Effector memory CD8-positive, alpha-beta T cell (primary cell): Measurements from ENCODE around the gene JAKMIP1.
"Not testable (repeated sequence)": the region's sequence is repeated elsewhere in the genome, so short reads cannot be mapped to it uniquely, and the experiment has no call there.

Experiments used
- ATAC-seq: fragments of 150-1000 bp; cut with Tn5 transposase; replicated peaks from 2 replicates; pipeline ENCODE4 v1.10.0; 2021; ENCODE audit warnings: mild to moderate bottlenecking, moderate library complexity
- DNase-seq, 3 experiments: peaks; one replicate each; pipeline ENCODE4 v3.0.0; 2021
- H3K27ac Mint-ChIP-seq, 2 donors: one replicate each; pipeline ENCODE4 v1.8.0; 2022; ENCODE audit warnings: mild to moderate bottlenecking in 2 of 2, mixed read lengths in 2 of 2, moderate library complexity in 2 of 2
- H3K27me3 Mint-ChIP-seq, 2 donors: one replicate each; pipeline ENCODE4 v1.8.0; 2022; ENCODE audit warnings: mixed read lengths in 2 of 2
- H3K36me3 Mint-ChIP-seq: one replicate; pipeline ENCODE4 v1.8.0; 2022; ENCODE audit warnings: mild to moderate bottlenecking, moderate library complexity, mixed read lengths; ENCODE audit not compliant: insufficient read depth
- H3K4me1 Mint-ChIP-seq, 2 donors: one replicate each; pipeline ENCODE4 v1.8.0; 2022; ENCODE audit warnings: low read depth in 2 of 2, mixed read lengths in 2 of 2
- H3K4me3 Mint-ChIP-seq, 2 donors: one replicate each; pipeline ENCODE4 v1.8.0; 2022; ENCODE audit warnings: mild to moderate bottlenecking in 2 of 2, mixed read lengths in 2 of 2, moderate library complexity in 2 of 2
- H3K9me3 Mint-ChIP-seq, 2 donors: one replicate each; pipeline ENCODE4 v1.8.0; 2022; ENCODE audit warnings: mixed read lengths in 2 of 2

The JAKMIP1 gene

DNA sequence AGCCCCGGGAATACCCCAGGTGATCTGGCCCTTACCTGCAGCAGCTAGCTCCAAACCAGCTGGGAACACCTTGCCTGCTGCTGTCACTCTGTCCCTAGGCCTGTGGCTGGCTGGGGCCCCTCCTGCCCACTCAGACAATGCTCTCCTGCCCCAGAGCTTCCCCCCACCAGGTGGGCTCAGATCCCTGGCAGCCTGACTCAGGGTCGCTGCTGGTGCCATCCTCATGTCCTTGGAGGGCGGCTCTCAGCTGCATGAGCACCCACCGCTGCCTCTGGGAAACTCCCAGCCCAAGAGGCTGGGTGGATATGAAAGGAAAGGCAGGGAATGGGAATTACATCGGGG, 197.9 kb downstream of the JAKMIP1 start:
- no peak overlapping the region for H3K4me3 Mint-ChIP-seq
- no peak overlapping the region for H3K27ac Mint-ChIP-seq
- H3K4me1 Mint-ChIP-seq, result no peaks in the 10 kb centered on the region
- DNase-seq (no peak), ATAC-seq (no peak)
- no peaks in the 10 kb centered on the region for H3K27me3 Mint-ChIP-seq
- no peaks in the 10 kb centered on the region for H3K36me3 Mint-ChIP-seq
- H3K9me3 Mint-ChIP-seq, result no peaks in the 10 kb centered on the region

DNA sequence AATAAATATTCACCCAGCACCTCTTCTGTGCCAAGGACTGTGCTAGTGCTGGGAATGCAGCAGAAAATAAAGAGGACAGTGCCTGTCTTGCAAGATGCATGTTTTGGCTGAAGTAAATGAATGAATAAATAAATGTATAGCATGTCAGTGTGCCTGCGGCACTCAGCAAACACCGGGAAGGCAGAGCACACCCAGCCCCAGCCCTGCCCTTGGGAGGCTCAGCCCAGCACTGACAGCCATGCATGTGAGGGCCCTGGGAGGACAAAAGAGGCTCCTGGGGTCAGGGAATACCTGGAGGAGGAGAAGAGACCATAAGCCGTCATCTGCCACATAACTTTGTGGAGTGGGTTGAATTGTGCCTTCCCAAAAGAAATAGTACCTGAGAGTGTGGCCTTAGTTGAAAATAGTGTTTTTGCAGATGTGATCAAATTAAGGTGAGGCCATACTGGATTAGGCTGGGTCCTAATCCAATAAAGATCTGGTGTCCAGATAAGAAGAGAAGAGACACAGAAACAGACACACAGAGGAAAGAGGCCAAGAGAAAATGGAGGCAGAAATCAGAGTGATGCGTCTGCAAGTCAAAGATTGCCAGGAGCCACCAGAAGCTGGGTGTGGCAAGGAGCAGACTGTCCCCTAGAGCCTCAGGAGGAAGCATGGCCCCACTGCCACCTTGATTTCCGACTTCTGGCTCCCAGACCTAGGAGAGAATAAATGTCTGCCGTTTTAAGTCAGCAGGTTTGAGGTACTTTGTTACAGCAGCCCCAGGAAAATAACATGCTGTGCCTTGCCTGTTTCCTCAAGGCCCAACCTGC, 198.5 kb downstream of the JAKMIP1 start:
- ATAC-seq, result no peak

DNA sequence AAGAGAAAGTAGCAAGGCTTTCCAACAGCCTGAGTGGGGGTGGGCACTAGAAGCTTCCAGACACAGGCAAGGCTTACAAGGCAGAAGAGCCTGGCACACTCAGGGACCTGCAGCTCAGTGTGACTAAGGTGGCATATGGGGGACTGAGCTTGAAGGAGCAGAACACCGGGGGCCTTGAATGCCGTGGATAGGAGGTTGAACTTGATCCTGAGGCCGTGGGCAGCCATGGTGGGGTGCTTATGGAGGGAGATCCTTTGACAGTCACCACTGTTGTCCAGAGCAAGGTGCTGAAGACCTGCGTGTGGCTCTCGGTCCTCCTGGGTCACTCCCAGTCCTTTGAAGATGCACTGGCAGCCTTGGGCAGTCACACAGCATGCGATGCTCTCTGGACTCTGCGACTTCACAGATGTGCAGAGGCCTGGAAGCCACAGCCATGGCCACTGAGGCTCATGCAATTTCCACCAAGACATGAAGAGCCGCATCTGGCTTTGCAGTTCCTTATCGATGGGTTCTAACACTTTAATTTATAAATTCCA, 200.5 kb downstream of the JAKMIP1 start:
- Mint-ChIP-seq H3K4me3 (no peak overlapping the region), H3K36me3 (no peaks in the 10 kb centered on the region), H3K9me3 (no peaks in the 10 kb centered on the region), H3K27ac (no peak overlapping the region), H3K4me1 (peaks cover 0 to 4% of the 10 kb centered on the region in 2 donors), H3K27me3 (no peaks in the 10 kb centered on the region)
- DNase-seq (no peak), ATAC-seq (no peak)

More for the DNA sequence above, 198.5 kb downstream of the JAKMIP1 start:
- Mint-ChIP-seq H3K4me1 (no peaks in the 10 kb centered on the region), H3K36me3 (no peaks in the 10 kb centered on the region), H3K4me3 (no peak overlapping the region), H3K27ac (no peak overlapping the region), H3K9me3 (no peaks in the 10 kb centered on the region), H3K27me3 (no peaks in the 10 kb centered on the region)
- DNase-seq, result no peak

DNA sequence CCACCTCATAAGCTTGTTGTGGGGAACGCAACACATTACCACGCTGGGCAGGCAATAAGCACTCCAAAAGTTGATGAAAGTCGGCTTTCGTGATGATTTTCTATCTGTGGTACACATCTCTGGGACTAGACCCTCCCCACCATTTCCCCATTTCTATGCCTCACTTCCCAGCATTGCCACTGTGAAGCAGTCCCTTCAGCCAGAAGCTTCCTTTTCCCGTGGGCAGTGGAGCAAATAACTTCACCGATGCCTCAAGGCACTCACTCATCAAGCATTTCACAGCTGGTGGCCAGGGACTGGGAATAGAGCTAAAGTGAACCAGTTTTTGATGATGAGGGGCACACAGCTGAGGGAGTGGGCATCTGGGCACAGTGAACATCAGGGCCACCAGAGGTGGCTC, 201.0 kb downstream of the JAKMIP1 start:
- H3K27ac Mint-ChIP-seq, result no peak overlapping the region
- H3K36me3 Mint-ChIP-seq, result no peaks in the 10 kb centered on the region
- no peaks in the 10 kb centered on the region for H3K9me3 Mint-ChIP-seq
- H3K27me3 Mint-ChIP-seq, result no peaks in the 10 kb centered on the region
- no peak for DNase-seq
- H3K4me1 Mint-ChIP-seq, result peaks cover 0 to 4% of the 10 kb centered on the region in 2 donors
- no peak overlapping the region for H3K4me3 Mint-ChIP-seq
- ATAC-seq, result no peak

DNA sequence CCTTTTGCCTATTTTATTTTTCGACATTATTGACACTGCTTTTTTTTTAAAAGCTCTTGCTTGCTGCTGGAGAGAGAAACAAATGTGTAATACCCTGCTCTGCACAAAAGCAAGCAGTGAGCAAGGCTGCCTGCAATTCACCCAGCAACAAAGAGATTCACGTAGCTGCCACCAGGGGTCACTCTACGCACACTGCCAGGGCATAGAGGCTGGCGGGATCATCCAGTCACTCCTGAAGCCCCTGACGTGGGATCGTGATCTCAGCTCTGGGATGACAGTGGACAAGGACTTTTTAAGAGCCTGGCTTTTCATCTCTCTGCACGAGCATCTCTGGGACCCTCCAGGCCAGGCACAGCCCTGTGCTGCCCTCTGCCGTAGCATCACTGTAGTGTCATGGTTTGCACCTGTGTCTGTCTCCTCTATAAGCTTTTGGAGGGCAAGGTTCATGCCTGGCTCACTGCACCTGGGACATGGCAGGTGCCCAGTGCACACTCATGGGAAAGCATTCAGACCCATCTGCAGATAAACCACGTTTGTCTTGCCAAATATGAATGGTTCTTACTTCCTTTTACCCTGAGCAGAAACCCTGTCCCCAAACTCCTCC, 201.9 kb downstream of the JAKMIP1 start:
- no peaks in the 10 kb centered on the region for H3K36me3 Mint-ChIP-seq
- no peak overlapping the region for H3K27ac Mint-ChIP-seq
- H3K4me3 Mint-ChIP-seq, result no peak overlapping the region
- peaks cover 0 to 4% of the 10 kb centered on the region in 2 donors for H3K4me1 Mint-ChIP-seq
- no peaks in the 10 kb centered on the region for H3K27me3 Mint-ChIP-seq
- no peaks in the 10 kb centered on the region for H3K9me3 Mint-ChIP-seq
- DNase-seq (peak; percentile 22 to 50 (median 29)), ATAC-seq (peak; percentile 54)

DNA sequence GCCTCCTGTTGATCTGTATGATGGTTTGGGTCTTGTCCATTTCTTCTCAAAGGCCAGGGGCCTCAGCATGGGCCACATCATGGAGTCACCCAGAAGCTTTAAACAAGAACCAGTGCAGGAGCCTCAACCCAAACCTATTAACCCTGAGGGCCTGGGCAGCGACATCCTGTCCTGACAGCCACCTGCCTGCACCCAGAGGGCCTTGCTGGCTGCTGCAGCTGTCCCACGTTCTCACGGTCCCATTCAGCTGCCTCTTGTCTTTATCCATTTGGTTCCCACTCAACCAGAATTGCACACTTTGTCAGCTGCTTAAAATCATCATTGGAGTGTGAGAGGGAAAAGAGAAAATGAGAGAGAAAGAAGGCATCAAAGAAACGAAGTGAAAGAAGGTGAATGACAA, 203.7 kb downstream of the JAKMIP1 start:
- H3K27me3 Mint-ChIP-seq, result no peaks in the 10 kb centered on the region
- H3K27ac Mint-ChIP-seq, result no peak overlapping the region
- H3K4me1 Mint-ChIP-seq, result peaks cover 0 to 4% of the 10 kb centered on the region in 2 donors
- H3K4me3 Mint-ChIP-seq, result no peak overlapping the region
- no peaks in the 10 kb centered on the region for H3K9me3 Mint-ChIP-seq
- no peak for DNase-seq
- ATAC-seq, result no peak
- H3K36me3 Mint-ChIP-seq, result no peaks in the 10 kb centered on the region

DNA sequence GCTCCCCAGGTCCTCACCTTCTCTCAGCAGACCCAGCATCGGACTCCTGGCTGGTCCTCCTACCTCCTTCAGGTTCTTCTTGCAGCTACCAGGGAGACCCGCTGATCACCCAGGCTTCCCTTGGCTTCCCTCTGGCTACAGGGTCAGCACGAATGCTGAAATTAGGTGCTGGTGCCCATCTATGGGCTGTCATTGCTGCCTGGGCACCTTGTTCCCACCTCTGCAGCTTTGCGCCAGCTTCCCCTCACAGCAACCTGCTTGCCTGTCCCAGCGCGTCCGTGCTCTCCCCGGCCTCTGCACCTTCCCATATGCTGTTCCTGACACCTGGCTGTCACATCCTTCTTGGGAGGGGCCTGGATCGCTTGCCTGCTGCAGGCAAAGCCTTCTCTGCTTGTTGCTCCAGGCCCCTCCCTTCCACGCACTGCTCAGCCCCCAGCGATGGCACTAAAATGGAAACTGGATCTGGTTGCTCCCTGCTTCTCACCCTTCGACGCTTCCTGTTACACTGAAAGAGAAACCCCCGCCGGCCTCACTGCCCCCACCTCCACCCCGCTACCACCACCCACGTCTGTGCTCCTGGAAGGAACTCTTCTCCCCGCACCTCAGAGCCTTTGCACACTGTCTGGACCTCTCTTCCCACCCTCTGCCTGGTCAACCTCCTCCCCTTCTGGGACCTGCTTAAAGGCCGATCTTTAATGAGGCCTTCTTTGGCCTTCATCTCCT, 204.3 kb downstream of the JAKMIP1 start:
- Mint-ChIP-seq H3K27me3 (no peaks in the 10 kb centered on the region), H3K27ac (no peak overlapping the region), H3K9me3 (no peaks in the 10 kb centered on the region), H3K4me3 (no peak overlapping the region), H3K4me1 (peaks cover 0 to 4% of the 10 kb centered on the region in 2 donors), H3K36me3 (no peaks in the 10 kb centered on the region)
- no peak for DNase-seq
- no peak for ATAC-seq

DNA sequence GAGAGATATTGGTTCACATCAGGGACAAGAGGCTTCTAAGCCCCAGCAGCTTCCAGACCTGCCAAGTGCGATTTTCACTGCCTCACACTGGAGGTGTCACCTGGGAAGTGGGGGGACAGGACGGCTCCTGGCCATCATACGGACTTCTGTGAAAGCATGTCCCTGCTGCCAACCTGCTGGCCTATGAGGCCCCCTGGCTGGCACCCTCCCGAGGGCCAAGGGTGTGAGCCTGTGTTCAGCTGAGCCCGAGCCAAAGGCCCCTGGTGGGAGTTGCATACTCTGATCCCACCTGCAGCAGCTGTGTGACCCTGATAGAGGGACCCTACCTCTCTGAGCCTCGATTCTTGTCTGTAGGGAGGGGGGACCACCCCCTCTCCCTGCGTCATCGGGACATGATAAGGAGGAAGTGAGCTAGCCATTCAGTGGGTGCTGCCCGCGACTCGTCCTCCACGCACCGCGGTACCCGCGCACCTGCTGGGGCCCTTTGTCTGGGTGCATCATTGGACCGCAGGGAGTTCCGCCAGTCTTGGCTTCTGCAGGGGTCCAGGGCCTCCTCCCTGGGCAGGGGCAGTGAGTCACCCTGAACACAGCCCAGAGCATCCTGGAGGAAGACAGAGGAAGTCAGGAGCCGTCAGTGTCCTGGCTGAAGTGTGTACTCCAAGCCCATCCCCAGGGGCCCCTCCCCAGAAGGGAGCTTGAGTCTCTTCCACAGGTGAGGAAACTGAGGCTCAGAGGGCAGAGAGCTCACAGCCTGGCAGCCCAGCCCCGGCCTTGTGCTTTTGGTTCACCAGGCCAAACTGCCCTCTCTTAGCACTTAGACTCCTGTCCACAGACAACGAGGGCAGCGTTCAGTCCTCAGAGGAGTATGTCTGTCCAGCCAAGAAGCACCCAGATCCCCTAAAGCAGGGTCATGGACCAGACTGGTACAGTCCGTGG, 206.2 kb downstream of the JAKMIP1 start:
- Mint-ChIP-seq H3K9me3 (no peaks in the 10 kb centered on the region), H3K27ac (no peak overlapping the region), H3K36me3 (no peaks in the 10 kb centered on the region), H3K27me3 (no peaks in the 10 kb centered on the region), H3K4me3 (no peak overlapping the region), H3K4me1 (peaks cover 0 to 4% of the 10 kb centered on the region in 2 donors)
- DNase-seq (no peak), ATAC-seq (no peak)

DNA sequence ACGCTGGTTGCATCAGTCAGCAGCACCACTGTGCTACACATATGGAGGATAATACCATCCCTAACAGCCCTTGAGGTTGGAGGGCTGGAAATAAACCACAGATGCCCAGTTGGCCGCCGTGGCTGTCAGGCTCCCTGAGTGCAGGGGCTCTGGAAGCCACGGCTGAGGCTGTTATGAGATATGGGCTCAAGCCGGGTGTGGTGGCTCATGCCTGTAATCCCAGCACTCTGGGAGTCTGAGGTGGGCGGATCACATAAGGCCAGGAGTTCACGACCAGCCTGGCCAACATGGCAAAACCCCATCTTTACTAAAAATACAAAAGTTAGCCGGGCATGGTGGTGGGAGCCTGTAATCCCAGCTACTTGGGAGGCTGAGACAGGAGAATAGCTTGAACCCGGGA, 207.0 kb downstream of the JAKMIP1 start:
- DNase-seq, ATAC-seq, H3K4me1 Mint-ChIP-seq, H3K4me3 Mint-ChIP-seq, H3K9me3 Mint-ChIP-seq, H3K27me3 Mint-ChIP-seq, H3K36me3 Mint-ChIP-seq, H3K27ac Mint-ChIP-seq: not testable (repeated sequence)

DNA sequence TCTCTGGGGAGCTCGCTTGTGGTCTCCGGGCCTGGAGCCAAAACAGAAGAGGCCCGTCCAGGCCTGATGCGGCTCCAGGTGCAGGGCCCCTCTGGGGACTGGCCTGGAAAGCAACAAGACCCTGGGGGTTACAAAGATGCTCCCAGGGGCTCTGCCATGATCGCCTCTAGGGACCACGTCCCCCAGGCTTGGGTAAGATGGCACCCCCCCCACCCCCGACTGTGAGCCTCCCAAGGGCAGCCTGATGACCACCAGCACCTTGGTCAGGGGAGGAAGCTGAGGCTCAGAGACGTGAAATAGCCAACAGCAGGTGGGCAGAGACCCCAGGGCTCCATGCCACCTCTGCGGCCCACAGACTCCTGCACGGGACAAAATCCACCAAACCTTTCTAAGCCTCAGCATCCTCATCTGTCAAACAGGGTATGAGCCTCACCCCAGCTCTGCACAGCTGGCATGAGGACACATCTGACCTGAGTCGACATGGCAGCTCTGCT, 207.5 kb downstream of the JAKMIP1 start:
- H3K27me3 Mint-ChIP-seq, result no peaks in the 10 kb centered on the region
- ATAC-seq, result no peak
- no peak overlapping the region for H3K4me3 Mint-ChIP-seq
- no peaks in the 10 kb centered on the region for H3K9me3 Mint-ChIP-seq
- no peak overlapping the region for H3K27ac Mint-ChIP-seq
- H3K36me3 Mint-ChIP-seq, result no peaks in the 10 kb centered on the region
- no peak for DNase-seq
- peaks cover 0 to 4% of the 10 kb centered on the region in 2 donors for H3K4me1 Mint-ChIP-seq

DNA sequence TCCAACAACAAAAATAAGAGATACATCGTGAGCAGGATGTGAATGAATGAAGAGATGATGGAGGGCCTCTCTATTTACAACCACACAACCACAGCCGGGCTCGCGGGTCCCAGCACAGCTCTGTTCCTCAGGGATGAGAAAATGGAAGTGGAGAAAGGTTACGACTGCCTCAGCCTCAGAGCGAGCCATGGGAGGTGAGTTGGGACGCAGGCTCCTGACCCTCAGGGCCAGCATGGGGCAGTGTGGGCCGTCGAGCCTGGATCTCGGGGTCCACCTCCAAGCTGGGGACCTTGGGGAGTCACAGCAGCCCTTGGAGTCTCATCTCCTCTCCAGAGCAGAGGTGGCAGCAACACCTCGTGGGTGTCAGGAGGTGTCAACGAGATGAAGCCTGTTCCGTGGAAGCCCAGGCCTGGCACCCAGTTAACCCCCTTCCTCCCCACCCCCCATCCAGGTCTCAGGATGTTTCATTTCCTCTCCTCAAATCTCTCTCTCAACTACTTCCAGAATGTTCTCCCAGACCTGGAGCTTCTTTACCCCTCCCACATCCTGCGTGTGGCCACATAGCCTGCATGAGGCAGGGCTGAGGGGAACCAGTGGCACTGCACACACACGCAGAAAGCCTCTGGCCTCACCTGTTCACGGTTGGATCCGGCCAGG, 208.1 kb downstream of the JAKMIP1 start:
- H3K4me1 Mint-ChIP-seq, result peaks cover 0 to 4% of the 10 kb centered on the region in 2 donors
- DNase-seq (no peak), ATAC-seq (no peak)
- H3K9me3 Mint-ChIP-seq, result no peaks in the 10 kb centered on the region
- no peaks in the 10 kb centered on the region for H3K27me3 Mint-ChIP-seq
- H3K27ac Mint-ChIP-seq, result no peak overlapping the region
- no peaks in the 10 kb centered on the region for H3K36me3 Mint-ChIP-seq
- no peak overlapping the region for H3K4me3 Mint-ChIP-seq

DNA sequence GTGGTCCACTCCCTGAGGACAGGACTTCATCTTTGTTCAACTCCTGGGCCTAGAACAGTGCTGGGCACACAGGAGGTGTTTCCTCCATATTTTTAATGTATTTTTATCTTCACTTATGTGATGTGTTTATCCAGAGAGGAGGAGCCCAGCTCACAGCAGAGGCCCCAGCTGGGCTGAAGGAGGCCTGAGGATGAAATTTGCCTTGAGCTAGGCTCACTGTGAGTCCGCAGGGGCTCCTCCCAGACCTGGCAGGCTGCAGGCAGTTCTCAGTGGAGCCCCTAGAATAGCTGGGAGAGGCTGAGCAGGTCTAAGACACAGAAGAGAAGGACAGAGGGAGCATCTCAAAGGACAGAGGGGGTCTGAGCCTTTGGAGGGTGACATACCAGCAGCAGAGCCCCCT, 208.9 kb downstream of the JAKMIP1 start:
- Mint-ChIP-seq H3K4me3 (no peak overlapping the region), H3K4me1 (peaks cover 0 to 4% of the 10 kb centered on the region in 2 donors), H3K27me3 (no peaks in the 10 kb centered on the region), H3K36me3 (no peaks in the 10 kb centered on the region), H3K9me3 (no peaks in the 10 kb centered on the region), H3K27ac (no peak overlapping the region)
- no peak for DNase-seq
- ATAC-seq, result no peak
